ENCODE data around the gene DLEC1. TPM values are rescaled to one million over a fixed set of nuclear protein-coding genes. Genes with fewer than 3 reads are reported as not detected.
A peak's percentile ranks its signal among the peaks of the same experiment; 100 is the strongest.
"Not testable (repeated sequence)": the region's sequence is repeated elsewhere in the genome, so short reads cannot be mapped to it uniquely, and the experiment has no call there.

The DLEC1 gene
- total RNA-seq, 1 donor from 2014 or later, result 1.1 TPM

GRCh38 chr3:38031022-38031994 lies 7.7 kb upstream of the DLEC1 start:
- DNase-seq (no peak), ATAC-seq (peak; percentile 20)
- intact Hi-C loops (cut with micrococcal nuclease), result no loop called here

GRCh38 chr3:38032328-38032865 lies 6.6 kb upstream of the DLEC1 start:
- DNase-seq, result no peak
- intact Hi-C loops (cut with micrococcal nuclease), result no loop called here
- ATAC-seq, result no peak

- ATAC-seq; intact Hi-C loops (cut with micrococcal nuclease); DNase-seq: not testable (repeated sequence)
These were observed 5.4 kb upstream of the DLEC1 start for GRCh38 chr3:38033586-38033985.

- DNase-seq; ATAC-seq; intact Hi-C loops (cut with micrococcal nuclease): not testable (repeated sequence)
These were observed 4.7 kb upstream of the DLEC1 start for GRCh38 chr3:38034335-38034734.

GRCh38 chr3:38036286-38036685 lies 2.7 kb upstream of the DLEC1 start:
- no peak for ATAC-seq
- no peak for DNase-seq
- intact Hi-C loops (cut with micrococcal nuclease), result no loop called here

- no peak for DNase-seq
- ATAC-seq, result no peak
- intact Hi-C loops (cut with micrococcal nuclease), result no loop called here
These were observed 2.1 kb upstream of the DLEC1 start for GRCh38 chr3:38036906-38037305.

- ATAC-seq (no peak), DNase-seq (no peak)
- intact Hi-C loops (cut with micrococcal nuclease), result no loop called here
These were observed 529 bp upstream of the DLEC1 start for GRCh38 chr3:38038447-38038911.

- DNase-seq (peak; percentile 73), ATAC-seq (peak; percentile 94)
- intact Hi-C loops (cut with micrococcal nuclease), result no loop called here
These were observed 872 bp downstream of the DLEC1 start for GRCh38 chr3:38039899-38040261.

- DNase-seq (no peak), ATAC-seq (no peak)
- intact Hi-C loops (cut with micrococcal nuclease), result no loop called here
These were observed 1.4 kb downstream of the DLEC1 start for GRCh38 chr3:38040401-38040800.

GRCh38 chr3:38043486-38043885 lies 4.5 kb downstream of the DLEC1 start:
- no peak for DNase-seq
- no peak for ATAC-seq
- intact Hi-C loops (cut with micrococcal nuclease), result no loop called here

GRCh38 chr3:38046027-38046426 lies 7.0 kb downstream of the DLEC1 start:
- ATAC-seq, result no peak
- no peak for DNase-seq
- intact Hi-C loops (cut with micrococcal nuclease), result no loop called here

- DNase-seq (no peak), ATAC-seq (no peak)
- intact Hi-C loops (cut with micrococcal nuclease), result no loop called here
These were observed 7.8 kb downstream of the DLEC1 start for GRCh38 chr3:38046821-38047220.

- intact Hi-C loops (cut with micrococcal nuclease), result no loop called here
- DNase-seq (no peak), ATAC-seq (no peak)
These were observed 8.9 kb downstream of the DLEC1 start for GRCh38 chr3:38047896-38048295.

- DNase-seq (no peak), ATAC-seq (no peak)
- intact Hi-C loops (cut with micrococcal nuclease), result no loop called here
These were observed 10.5 kb downstream of the DLEC1 start for GRCh38 chr3:38049358-38050126.

GRCh38 chr3:38051131-38051530 lies 12.1 kb downstream of the DLEC1 start:
- no peak for ATAC-seq
- intact Hi-C loops (cut with micrococcal nuclease), result no loop called here

GRCh38 chr3:38053286-38053685 lies 14.3 kb downstream of the DLEC1 start:
- intact Hi-C loops (cut with micrococcal nuclease); DNase-seq; ATAC-seq: not testable (repeated sequence)

More at GRCh38 chr3:38051131-38051530, 12.1 kb downstream of the DLEC1 start:
- DNase-seq, result no peak

GRCh38 chr3:38053813-38054498 lies 14.9 kb downstream of the DLEC1 start:
- DNase-seq; intact Hi-C loops (cut with micrococcal nuclease); ATAC-seq: not testable (repeated sequence)

GRCh38 chr3:38054499-38055001 lies 15.5 kb downstream of the DLEC1 start:
- no peak for DNase-seq
- ATAC-seq, result no peak
- intact Hi-C loops (cut with micrococcal nuclease), result no loop called here

- no peak for ATAC-seq
- intact Hi-C loops (cut with micrococcal nuclease), result no loop called here
These were observed 20.1 kb downstream of the DLEC1 start for GRCh38 chr3:38059148-38059547.

More at GRCh38 chr3:38059148-38059547, 20.1 kb downstream of the DLEC1 start:
- DNase-seq, result no peak

Data from left ventricle myocardium superior (tissue), 1 donor.